ENCODE results near the gene TNS2. TPM values are rescaled to one million over a fixed set of nuclear protein-coding genes. Genes with fewer than 3 reads are reported as not detected.

Gene TNS2
- total and polyA plus RNA-seq, 10 of the 15 experiments (the other 5 are each of a cell fraction or from before 2014, with no cell fraction given) = 0.03 to 0.72 (median 0.16) TPM; not detected in 4

GRCh38 chr12:53048780-53049401 is 974 bp upstream of the TNS2 start:
- H3K9me3 ChIP-seq (replicated peaks; ENCODE audit: control insufficient read depth, insufficient read depth, low read length) = no peaks in the 10 kb centered on the region
- BruUV-seq (replicated peaks) = no TSS peak
- H3K4me1 ChIP-seq (ENCODE audit: control insufficient read depth, insufficient read depth, low read length) = peaks cover 19% of the 10 kb centered on the region
- H3K27ac ChIP-seq (ENCODE audit: control insufficient read depth, insufficient read depth) = no peak overlapping the region
- SMC1A ChIA-PET (ENCODE audit: uncharacterized antibody, unreplicated experiment) = interaction anchor here (0.9 to 1.1 kb wide), 2 partner anchors 54 to 219 kb away, joined by 3 read pairs; no protein-coding TSS in a partner anchor
- in situ Hi-C loops (cut with MboI) = no loop called here
- no peaks in the 10 kb centered on the region for H3K36me3 ChIP-seq (ENCODE audit: control insufficient read depth in 2 of 2, insufficient read depth in 2 of 2, low read length in 1 of 2)
- ATAC-seq (no peak), DNase-seq (ENCODE audit: low read depth, low spot score) (no peak), FAIRE-seq (no peak)
- CTCF ChIA-PET = interaction anchor here (0.6 to 2.1 kb wide), 8 partner anchors 12 to 98 kb away, joined by 3 to 12 read pairs (median 6); partner anchors contain the start of genes EIF4B and SPRYD3
- no peaks in the 10 kb centered on the region for H3K27me3 ChIP-seq (replicated peaks in 1 of 2; ENCODE audit: control insufficient read depth in 2 of 2, insufficient read depth in 2 of 2, low read length in 1 of 2)
- H3K4me2 ChIP-seq (ENCODE audit: control insufficient read depth, insufficient read depth) = no peak overlapping the region
- no peak overlapping the region for H3K9ac ChIP-seq (ENCODE audit: control insufficient read depth, insufficient read depth, low read length)
- WGBS (ENCODE audit: insufficient coverage, insufficient replicate concordance, low lambda C conversion rate, missing lambda C conversion rate) = 77% methylated on average over 6 of the region's 6 CpGs
- intact Hi-C loops (cut with micrococcal nuclease; ENCODE audit: unreplicated experiment) = no loop called here
- H3K79me2 ChIP-seq (ENCODE audit: control insufficient read depth, insufficient read depth, low read length) = no peaks in the 10 kb centered on the region
- TF ChIP-seq, protein P1, sequence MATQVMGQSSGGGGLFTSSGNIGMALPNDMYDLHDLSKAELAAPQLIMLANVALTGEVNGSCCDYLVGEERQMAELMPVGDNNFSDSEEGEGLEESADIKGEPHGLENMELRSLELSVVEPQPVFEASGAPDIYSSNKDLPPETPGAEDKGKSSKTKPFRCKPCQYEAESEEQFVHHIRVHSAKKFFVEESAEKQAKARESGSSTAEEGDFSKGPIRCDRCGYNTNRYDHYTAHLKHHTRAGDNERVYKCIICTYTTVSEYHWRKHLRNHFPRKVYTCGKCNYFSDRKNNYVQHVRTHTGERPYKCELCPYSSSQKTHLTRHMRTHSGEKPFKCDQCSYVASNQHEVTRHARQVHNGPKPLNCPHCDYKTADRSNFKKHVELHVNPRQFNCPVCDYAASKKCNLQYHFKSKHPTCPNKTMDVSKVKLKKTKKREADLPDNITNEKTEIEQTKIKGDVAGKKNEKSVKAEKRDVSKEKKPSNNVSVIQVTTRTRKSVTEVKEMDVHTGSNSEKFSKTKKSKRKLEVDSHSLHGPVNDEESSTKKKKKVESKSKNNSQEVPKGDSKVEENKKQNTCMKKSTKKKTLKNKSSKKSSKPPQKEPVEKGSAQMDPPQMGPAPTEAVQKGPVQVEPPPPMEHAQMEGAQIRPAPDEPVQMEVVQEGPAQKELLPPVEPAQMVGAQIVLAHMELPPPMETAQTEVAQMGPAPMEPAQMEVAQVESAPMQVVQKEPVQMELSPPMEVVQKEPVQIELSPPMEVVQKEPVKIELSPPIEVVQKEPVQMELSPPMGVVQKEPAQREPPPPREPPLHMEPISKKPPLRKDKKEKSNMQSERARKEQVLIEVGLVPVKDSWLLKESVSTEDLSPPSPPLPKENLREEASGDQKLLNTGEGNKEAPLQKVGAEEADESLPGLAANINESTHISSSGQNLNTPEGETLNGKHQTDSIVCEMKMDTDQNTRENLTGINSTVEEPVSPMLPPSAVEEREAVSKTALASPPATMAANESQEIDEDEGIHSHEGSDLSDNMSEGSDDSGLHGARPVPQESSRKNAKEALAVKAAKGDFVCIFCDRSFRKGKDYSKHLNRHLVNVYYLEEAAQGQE (IDR thresholded peaks at IDR 0.05; ENCODE audit: low read depth, low read length) = peak; percentile 52; the same call in 1 of the 2 replicates
- TF ChIP-seq, protein P2, sequence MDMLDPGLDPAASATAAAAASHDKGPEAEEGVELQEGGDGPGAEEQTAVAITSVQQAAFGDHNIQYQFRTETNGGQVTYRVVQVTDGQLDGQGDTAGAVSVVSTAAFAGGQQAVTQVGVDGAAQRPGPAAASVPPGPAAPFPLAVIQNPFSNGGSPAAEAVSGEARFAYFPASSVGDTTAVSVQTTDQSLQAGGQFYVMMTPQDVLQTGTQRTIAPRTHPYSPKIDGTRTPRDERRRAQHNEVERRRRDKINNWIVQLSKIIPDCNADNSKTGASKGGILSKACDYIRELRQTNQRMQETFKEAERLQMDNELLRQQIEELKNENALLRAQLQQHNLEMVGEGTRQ (IDR thresholded peaks at IDR 0.05; ENCODE audit: borderline replicate concordance, low read depth, low read length) = no peak
- RAD21 ChIA-PET (ENCODE audit: unreplicated experiment) = interaction anchor here (1.0 to 1.5 kb wide), 3 partner anchors 36 to 168 kb away, joined by 3 to 4 read pairs (median 4); partner anchors contain the start of gene IGFBP6
- H3K4me3 ChIP-seq = no peak overlapping the region
- no peak overlapping the region for H2AFZ ChIP-seq (ENCODE audit: control insufficient read depth, low read depth, low read length)
- H4K20me1 ChIP-seq (ENCODE audit: control insufficient read depth, insufficient read depth) = no peaks in the 10 kb centered on the region; the same call in 1 of the 2 replicates
- POLR2A ChIA-PET = interaction anchor here (0.6 kb wide), 1 partner anchor 17 kb away, joined by 3 read pairs; no protein-coding TSS in a partner anchor

Measured in GM12878 (cell line).